ENCODE results near the gene LNP1. TPM values are rescaled to one million over a fixed set of nuclear protein-coding genes. Genes with fewer than 3 reads are reported as not detected.
A peak's percentile ranks its signal among the peaks of the same experiment; 100 is the strongest.

The LNP1 gene
- total and polyA plus RNA-seq, 4 donors: 1.1 to 4.7 (median 1.5) TPM

DNA sequence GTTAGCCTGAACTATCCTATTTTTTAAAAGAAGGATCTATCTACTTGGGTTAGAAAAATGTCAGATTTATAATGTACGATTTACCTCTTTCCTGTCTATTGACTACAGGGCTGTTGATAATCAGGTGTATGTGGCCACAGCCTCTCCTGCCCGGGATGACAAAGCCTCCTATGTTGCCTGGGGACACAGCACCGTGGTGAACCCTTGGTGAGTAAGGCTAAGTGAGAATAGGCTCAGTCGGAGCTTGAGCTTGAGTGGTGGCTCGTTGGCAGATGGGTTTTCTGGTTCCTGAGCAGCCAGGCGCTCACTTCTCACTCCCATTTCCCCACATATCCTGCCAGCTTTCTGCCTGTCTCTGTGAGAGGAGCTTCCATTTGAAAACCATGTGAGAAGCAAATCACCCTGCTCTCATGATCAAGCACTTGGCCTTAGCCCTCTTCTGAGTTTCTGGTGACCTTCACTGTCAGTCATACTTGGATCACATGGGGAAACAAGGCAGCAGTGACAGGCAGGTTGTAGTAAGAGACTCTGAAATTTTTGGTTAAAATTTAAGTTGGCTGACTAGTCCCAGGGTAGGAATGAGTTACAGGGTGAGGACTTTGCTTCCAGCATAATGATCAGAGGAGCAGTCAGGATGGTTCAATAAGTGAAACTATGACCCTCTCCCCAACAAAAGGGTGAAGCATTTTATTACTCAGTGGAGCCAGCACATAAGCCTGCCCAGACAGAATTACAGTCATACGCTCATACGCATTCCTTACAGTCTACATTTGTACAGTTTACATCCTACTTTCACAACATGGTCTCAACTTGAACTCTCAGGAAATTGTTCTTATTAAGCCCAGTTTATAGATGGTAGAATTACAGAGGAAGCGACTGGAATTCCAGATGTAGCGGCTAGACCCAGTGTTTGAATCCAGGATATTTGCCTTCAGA lies 48.8 kb upstream of the LNP1 start:
- no peak for DNase-seq (ENCODE audit: low spot score)
- Histone ChIP-seq H3K4me1 (ENCODE audit: control insufficient read depth in 4 of 4, insufficient read depth in 4 of 4, low read length in 3 of 4) (peaks cover 0 to 16% (median 12%) of the 10 kb centered on the region in 4 donors), H3K27me3 (ENCODE audit: control insufficient read depth in 4 of 4, insufficient read depth in 4 of 4, low read length in 3 of 4) (no peaks in the 10 kb centered on the region), H3K9ac (ENCODE audit: low read depth in 1 of 2, low read length in 2 of 2) (no peak overlapping the region), H3K36me3 (ENCODE audit: control insufficient read depth in 4 of 4, insufficient read depth in 3 of 4, low read depth in 1 of 4, low read length in 3 of 4) (peaks cover 8 to 50% (median 44%) of the 10 kb centered on the region in 4 donors), H3K9me3 (ENCODE audit: control insufficient read depth in 4 of 4, low read length in 3 of 4) (no peaks in the 10 kb centered on the region), H3K4me3 (ENCODE audit: low read depth in 1 of 3, low read length in 3 of 3) (no peak overlapping the region), H3K27ac (ENCODE audit: low read depth in 1 of 2, low read length in 2 of 2) (peak overlapping the region; percentile 58 to 75)
- peak in 1 of 2 donors; percentile 25 for TF ChIP-seq RAD21 (IDR thresholded peaks at IDR 0.05)
- TF ChIP-seq HNF4A (conservative IDR thresholded peaks at IDR 0.05): peak; percentile 79 to 87
- TF ChIP-seq, protein P1, sequence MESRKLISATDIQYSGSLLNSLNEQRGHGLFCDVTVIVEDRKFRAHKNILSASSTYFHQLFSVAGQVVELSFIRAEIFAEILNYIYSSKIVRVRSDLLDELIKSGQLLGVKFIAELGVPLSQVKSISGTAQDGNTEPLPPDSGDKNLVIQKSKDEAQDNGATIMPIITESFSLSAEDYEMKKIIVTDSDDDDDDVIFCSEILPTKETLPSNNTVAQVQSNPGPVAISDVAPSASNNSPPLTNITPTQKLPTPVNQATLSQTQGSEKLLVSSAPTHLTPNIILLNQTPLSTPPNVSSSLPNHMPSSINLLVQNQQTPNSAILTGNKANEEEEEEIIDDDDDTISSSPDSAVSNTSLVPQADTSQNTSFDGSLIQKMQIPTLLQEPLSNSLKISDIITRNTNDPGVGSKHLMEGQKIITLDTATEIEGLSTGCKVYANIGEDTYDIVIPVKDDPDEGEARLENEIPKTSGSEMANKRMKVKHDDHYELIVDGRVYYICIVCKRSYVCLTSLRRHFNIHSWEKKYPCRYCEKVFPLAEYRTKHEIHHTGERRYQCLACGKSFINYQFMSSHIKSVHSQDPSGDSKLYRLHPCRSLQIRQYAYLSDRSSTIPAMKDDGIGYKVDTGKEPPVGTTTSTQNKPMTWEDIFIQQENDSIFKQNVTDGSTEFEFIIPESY (IDR thresholded peaks at IDR 0.05): no peak
- peak in 1 of 2 donors; percentile 15 for TF ChIP-seq JUND (IDR thresholded peaks at IDR 0.05)
- TF ChIP-seq FOXA1 (IDR thresholded peaks at IDR 0.05): no peak
- no peak for TF ChIP-seq EGR1 (IDR thresholded peaks at IDR 0.05; ENCODE audit: low read depth in 2 of 2)
- TF ChIP-seq HNF4G (IDR thresholded peaks at IDR 0.05): peak; percentile 59
- peak; percentile 80 for TF ChIP-seq SP1 (IDR thresholded peaks at IDR 0.05)
- TF ChIP-seq RXRA (IDR thresholded peaks at IDR 0.05): peak; percentile 47 to 65
- TF ChIP-seq YY1 (IDR thresholded peaks at IDR 0.05): no peak
- TF ChIP-seq TAF1 (conservative IDR thresholded peaks at IDR 0.05): no peak
- no peak for TF ChIP-seq GABPA (IDR thresholded peaks at IDR 0.05 in 1 of 2, conservative IDR thresholded peaks at IDR 0.05 in 1 of 2)
- TF ChIP-seq, protein P2, sequence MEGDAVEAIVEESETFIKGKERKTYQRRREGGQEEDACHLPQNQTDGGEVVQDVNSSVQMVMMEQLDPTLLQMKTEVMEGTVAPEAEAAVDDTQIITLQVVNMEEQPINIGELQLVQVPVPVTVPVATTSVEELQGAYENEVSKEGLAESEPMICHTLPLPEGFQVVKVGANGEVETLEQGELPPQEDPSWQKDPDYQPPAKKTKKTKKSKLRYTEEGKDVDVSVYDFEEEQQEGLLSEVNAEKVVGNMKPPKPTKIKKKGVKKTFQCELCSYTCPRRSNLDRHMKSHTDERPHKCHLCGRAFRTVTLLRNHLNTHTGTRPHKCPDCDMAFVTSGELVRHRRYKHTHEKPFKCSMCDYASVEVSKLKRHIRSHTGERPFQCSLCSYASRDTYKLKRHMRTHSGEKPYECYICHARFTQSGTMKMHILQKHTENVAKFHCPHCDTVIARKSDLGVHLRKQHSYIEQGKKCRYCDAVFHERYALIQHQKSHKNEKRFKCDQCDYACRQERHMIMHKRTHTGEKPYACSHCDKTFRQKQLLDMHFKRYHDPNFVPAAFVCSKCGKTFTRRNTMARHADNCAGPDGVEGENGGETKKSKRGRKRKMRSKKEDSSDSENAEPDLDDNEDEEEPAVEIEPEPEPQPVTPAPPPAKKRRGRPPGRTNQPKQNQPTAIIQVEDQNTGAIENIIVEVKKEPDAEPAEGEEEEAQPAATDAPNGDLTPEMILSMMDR (IDR thresholded peaks at IDR 0.05; ENCODE audit: low read depth, low read length, missing input control): no peak
- TF ChIP-seq, protein P3, sequence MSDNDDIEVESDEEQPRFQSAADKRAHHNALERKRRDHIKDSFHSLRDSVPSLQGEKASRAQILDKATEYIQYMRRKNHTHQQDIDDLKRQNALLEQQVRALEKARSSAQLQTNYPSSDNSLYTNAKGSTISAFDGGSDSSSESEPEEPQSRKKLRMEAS (IDR thresholded peaks at IDR 0.05): peak; percentile 38
- TF ChIP-seq NR2F2 (IDR thresholded peaks at IDR 0.05): peak; percentile 21
- TF ChIP-seq FOXA2 (IDR thresholded peaks at IDR 0.05): no peak
- TF ChIP-seq, protein P4, sequence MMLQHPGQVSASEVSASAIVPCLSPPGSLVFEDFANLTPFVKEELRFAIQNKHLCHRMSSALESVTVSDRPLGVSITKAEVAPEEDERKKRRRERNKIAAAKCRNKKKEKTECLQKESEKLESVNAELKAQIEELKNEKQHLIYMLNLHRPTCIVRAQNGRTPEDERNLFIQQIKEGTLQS (IDR thresholded peaks at IDR 0.05): no peak
- TF ChIP-seq, protein P5, sequence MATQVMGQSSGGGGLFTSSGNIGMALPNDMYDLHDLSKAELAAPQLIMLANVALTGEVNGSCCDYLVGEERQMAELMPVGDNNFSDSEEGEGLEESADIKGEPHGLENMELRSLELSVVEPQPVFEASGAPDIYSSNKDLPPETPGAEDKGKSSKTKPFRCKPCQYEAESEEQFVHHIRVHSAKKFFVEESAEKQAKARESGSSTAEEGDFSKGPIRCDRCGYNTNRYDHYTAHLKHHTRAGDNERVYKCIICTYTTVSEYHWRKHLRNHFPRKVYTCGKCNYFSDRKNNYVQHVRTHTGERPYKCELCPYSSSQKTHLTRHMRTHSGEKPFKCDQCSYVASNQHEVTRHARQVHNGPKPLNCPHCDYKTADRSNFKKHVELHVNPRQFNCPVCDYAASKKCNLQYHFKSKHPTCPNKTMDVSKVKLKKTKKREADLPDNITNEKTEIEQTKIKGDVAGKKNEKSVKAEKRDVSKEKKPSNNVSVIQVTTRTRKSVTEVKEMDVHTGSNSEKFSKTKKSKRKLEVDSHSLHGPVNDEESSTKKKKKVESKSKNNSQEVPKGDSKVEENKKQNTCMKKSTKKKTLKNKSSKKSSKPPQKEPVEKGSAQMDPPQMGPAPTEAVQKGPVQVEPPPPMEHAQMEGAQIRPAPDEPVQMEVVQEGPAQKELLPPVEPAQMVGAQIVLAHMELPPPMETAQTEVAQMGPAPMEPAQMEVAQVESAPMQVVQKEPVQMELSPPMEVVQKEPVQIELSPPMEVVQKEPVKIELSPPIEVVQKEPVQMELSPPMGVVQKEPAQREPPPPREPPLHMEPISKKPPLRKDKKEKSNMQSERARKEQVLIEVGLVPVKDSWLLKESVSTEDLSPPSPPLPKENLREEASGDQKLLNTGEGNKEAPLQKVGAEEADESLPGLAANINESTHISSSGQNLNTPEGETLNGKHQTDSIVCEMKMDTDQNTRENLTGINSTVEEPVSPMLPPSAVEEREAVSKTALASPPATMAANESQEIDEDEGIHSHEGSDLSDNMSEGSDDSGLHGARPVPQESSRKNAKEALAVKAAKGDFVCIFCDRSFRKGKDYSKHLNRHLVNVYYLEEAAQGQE (IDR thresholded peaks at IDR 0.05): no peak
- WGBS: 61% methylated on average over 10 of the region's 10 CpGs
